GM23338 (cell line): ENCODE data around the gene SEMA5A. TPM values are rescaled to one million over a fixed set of nuclear protein-coding genes. Genes with fewer than 3 reads are reported as not detected.

ENCODE experiments used
- ATAC-seq: fragments of 200-7000 bp; cut with Tn5 transposase; 3 replicates; pipeline ENCODE4 v1.9.1; 2020
- DNase-seq: peaks from one replicate; pipeline ENCODE4 v3.0.0-alpha.2; 2015; ENCODE audit warnings: low spot score
- H2AFZ ChIP-seq: fragments of 200-600 bp; sonication (generic); 2 replicates; pipeline ENCODE4 v1.8.0; 2016; ENCODE audit warnings: antibody characterized with exemption, mild to moderate bottlenecking, moderate library complexity
- H3F3A ChIP-seq: fragments of 200-600 bp; sonication (generic); replicated peaks from 2 replicates; pipeline ENCODE4 v1.8.0; 2017; ENCODE audit warnings: antibody characterized with exemption, mixed run types, low read depth
- H3K27ac ChIP-seq: fragments of 200-600 bp; sonication (generic); 2 replicates; pipeline ENCODE4 v1.6.1; 2016; ENCODE audit warnings: low read depth
- H3K27me3 ChIP-seq: fragments of 200-600 bp; sonication (generic); 2 replicates; pipeline ENCODE4 v1.8.0; 2016; ENCODE audit warnings: mild to moderate bottlenecking, mixed run types, moderate library complexity; ENCODE audit not compliant: insufficient read depth
- H3K36me3 ChIP-seq: fragments of 200-600 bp; sonication (generic); 2 replicates; pipeline ENCODE4 v1.8.0; 2016; ENCODE audit warnings: mild to moderate bottlenecking; ENCODE audit not compliant: insufficient read depth
- H3K4me1 ChIP-seq: fragments of 200-600 bp; sonication (generic); 2 replicates; pipeline ENCODE4 v1.8.0; 2016; ENCODE audit warnings: mild to moderate bottlenecking, moderate library complexity; ENCODE audit not compliant: insufficient read depth
- H3K4me2 ChIP-seq: fragments of 200-600 bp; sonication (generic); 2 replicates; pipeline ENCODE4 v1.7.1; 2017; ENCODE audit warnings: mixed run types
- H3K4me3 ChIP-seq: fragments of 200-600 bp; sonication (generic); 2 replicates; pipeline ENCODE4 v1.6.1; 2016; ENCODE audit warnings: mixed run types
- H3K79me2 ChIP-seq: fragments of 200-600 bp; sonication (generic); replicated peaks from 2 replicates; pipeline ENCODE4 v1.8.0; 2017; ENCODE audit warnings: mild to moderate bottlenecking; ENCODE audit not compliant: insufficient read depth
- H3K9me2 ChIP-seq: fragments of 200-600 bp; sonication (generic); 2 replicates; pipeline ENCODE4 v1.8.0; 2017; ENCODE audit not compliant: insufficient read depth
- H4K20me1 ChIP-seq: fragments of 200-600 bp; sonication (generic); replicated peaks from 2 replicates; pipeline ENCODE4 v1.8.0; 2017; ENCODE audit warnings: mild to moderate bottlenecking; ENCODE audit not compliant: insufficient read depth
- H3K27ac Mint-ChIP-seq: 2 replicates; pipeline ENCODE4 v1.8.0; 2020; ENCODE audit warnings: inconsistent platforms, mild to moderate bottlenecking, moderate library complexity, mixed read lengths
- H3K27me3 Mint-ChIP-seq: 3 replicates; pipeline ENCODE4 v1.8.0; 2022; ENCODE audit warnings: low read depth, mild to moderate bottlenecking, moderate library complexity, mixed read lengths, inconsistent platforms; ENCODE audit not compliant: insufficient read depth, poor library complexity
- H3K36me3 Mint-ChIP-seq: 3 replicates; pipeline ENCODE4 v1.8.0; 2021; ENCODE audit warnings: low read depth, mild to moderate bottlenecking, inconsistent platforms, moderate library complexity, mixed read lengths
- H3K4me1 Mint-ChIP-seq: 3 replicates; pipeline ENCODE4 v1.8.0; 2020; ENCODE audit warnings: mild to moderate bottlenecking, inconsistent platforms, mixed read lengths
- H3K4me3 Mint-ChIP-seq: 3 replicates; pipeline ENCODE4 v1.8.0; 2021; ENCODE audit warnings: moderate library complexity, mild to moderate bottlenecking, inconsistent platforms, mixed read lengths
- H3K9me3 Mint-ChIP-seq: 3 replicates; pipeline ENCODE4 v1.8.0; 2020; ENCODE audit warnings: moderate library complexity, mild to moderate bottlenecking, inconsistent platforms, mixed read lengths
- CREB1 ChIP-seq: fragments of 250-450 bp; sonication (Bioruptor Pico); IDR thresholded peaks from 2 replicates; pipeline ENCODE4 v1.5.0; 2020; ENCODE audit warnings: low read depth, mild to moderate bottlenecking, moderate library complexity
- ETS1 ChIP-seq: IDR thresholded peaks from 2 replicates; pipeline ENCODE4 v1.6.1; 2016; ENCODE audit warnings: antibody characterized with exemption
- EZH2 ChIP-seq: fragments of 200-600 bp; sonication (generic); IDR thresholded peaks from one replicate; pipeline ENCODE4 v1.8.0; 2017; ENCODE audit warnings: antibody characterized with exemption, mild to moderate bottlenecking, low read depth; ENCODE audit not compliant: unreplicated experiment
- EZH2phosphoT487 ChIP-seq: fragments of 200-600 bp; sonication (generic); IDR thresholded peaks from one replicate; pipeline ENCODE4 v1.8.1; 2018; ENCODE audit warnings: antibody characterized with exemption; ENCODE audit not compliant: unreplicated experiment
- JUNB ChIP-seq: IDR thresholded peaks from one replicate; pipeline ENCODE4 v1.6.1; 2016; ENCODE audit warnings: antibody characterized with exemption; ENCODE audit not compliant: unreplicated experiment
- POLR2AphosphoS5 ChIP-seq: IDR thresholded peaks from 2 replicates; pipeline ENCODE4 v1.6.1; 2016; ENCODE audit warnings: antibody characterized with exemption, low read depth
- STAT1 ChIP-seq: IDR thresholded peaks from one replicate; pipeline ENCODE4 v1.6.1; 2016; ENCODE audit warnings: antibody characterized with exemption; ENCODE audit not compliant: unreplicated experiment
- ZNF114 ChIP-seq: fragments of 250-450 bp; sonication (Bioruptor Pico); IDR thresholded peaks from 2 replicates; pipeline ENCODE4 v1.5.0; 2020; ENCODE audit warnings: mild to moderate bottlenecking, moderate library complexity
- ZNF331 ChIP-seq: fragments of 250-450 bp; sonication (Bioruptor Pico); IDR thresholded peaks from 2 replicates; pipeline ENCODE4 v1.5.0; 2020; ENCODE audit warnings: low read depth, mild to moderate bottlenecking, moderate library complexity
- ZNF462 ChIP-seq: fragments of 250-450 bp; sonication (Bioruptor Pico); IDR thresholded peaks from 2 replicates; pipeline ENCODE4 v1.5.0; 2020; ENCODE audit warnings: mild to moderate bottlenecking, moderate library complexity
- polyA plus RNA-seq: library from polyadenylated mRNA; unstranded; fragments of >200 nt; fragmentation: Nextera tagmentation; extraction: Ambion mirVana; gene quantifications from 2 replicates; pipeline ENCODE4 v1.2.1, GENCODE V29; 2016
- total RNA-seq: library from RNA; depleted of rRNA; stranded (reverse); fragments of >200 nt; shearing (Covaris generic); gene quantifications from 2 replicates; pipeline ENCODE4 v1.2.3, GENCODE V29; 2014

The SEMA5A gene
- total and polyA plus RNA-seq, 2 experiments from 2014 or later = 2.1 to 8.1 TPM

- DNase-seq = no peak
- H3K27me3 Mint-ChIP-seq = no peaks in the 10 kb centered on the region
- H3K4me1 Mint-ChIP-seq = peaks cover 4% of the 10 kb centered on the region; the same call in 2 of the 3 replicates
- TF ChIP-seq POLR2AphosphoS5 (no peak), STAT1 (no peak), ZNF462 (CRISPR knock-in tag) (no peak), ZNF331 (CRISPR knock-in tag) (no peak), ZNF114 (CRISPR knock-in tag) (no peak), CREB1 (CRISPR knock-in tag) (no peak), EZH2phosphoT487 (no peak), EZH2 (no peak), ETS1 (no peak), JUNB (no peak)
- H3K4me1 ChIP-seq = no peaks in the 10 kb centered on the region
- H3K9me3 Mint-ChIP-seq = no peaks in the 10 kb centered on the region; the same call in 2 of the 3 replicates
- H3K79me2 ChIP-seq = no peaks in the 10 kb centered on the region
- H3K27ac Mint-ChIP-seq = no peak overlapping the region
- H3K27ac ChIP-seq = no peak overlapping the region
- H3K27me3 ChIP-seq = no peaks in the 10 kb centered on the region
- H3K9me2 ChIP-seq = no peaks in the 10 kb centered on the region
- H3K36me3 Mint-ChIP-seq = no peaks in the 10 kb centered on the region
- H3K36me3 ChIP-seq = no peaks in the 10 kb centered on the region
- H4K20me1 ChIP-seq = no peaks in the 10 kb centered on the region
- H3K4me3 Mint-ChIP-seq = no peak overlapping the region
- no peak for ATAC-seq
- no peak overlapping the region for H3K4me2 ChIP-seq
- H3F3A ChIP-seq = no peaks in the 10 kb centered on the region
- H3K4me3 ChIP-seq = no peak overlapping the region
- no peak overlapping the region for H2AFZ ChIP-seq
Observed at GRCh38 chr5:9405196-9405754, 140.6 kb downstream of the SEMA5A start.
